Calu3 (cell line): ENCODE measurements around the gene RNF181. TPM values are rescaled to one million over a fixed set of nuclear protein-coding genes. Genes with fewer than 3 reads are reported as not detected.

Experiments
- BruUV-seq: library from RNA; stranded (reverse); fragments of 400-500 nt; replicated peaks from 2 replicates; lab custom pipeline; 2021; lab: Mats Ljungman, UMichigan
- CTCF ChIA-PET: fragments of 300-600 bp; sonication (Branson Sonifier 250); formaldehyde crosslinking; loops from one replicate; lab custom pipeline; 2022; ENCODE audit warnings: antibody characterized with exemption; lab: Charles Lee
- DNase-seq: peaks from one replicate; pipeline ENCODE4 v3.0.0; 2022
- H3K27ac Mint-ChIP-seq: one replicate; pipeline ENCODE4 v1.8.0; 2022; ENCODE audit warnings: mixed read lengths; ENCODE audit not compliant: unreplicated experiment
- H3K27me3 Mint-ChIP-seq: one replicate; pipeline ENCODE4 v1.8.0; 2022; ENCODE audit warnings: mixed read lengths; ENCODE audit not compliant: unreplicated experiment
- H3K36me3 Mint-ChIP-seq: one replicate; pipeline ENCODE4 v1.8.0; 2022; ENCODE audit warnings: mild to moderate bottlenecking, moderate library complexity, mixed read lengths; ENCODE audit not compliant: insufficient read depth, unreplicated experiment
- H3K4me1 Mint-ChIP-seq: one replicate; pipeline ENCODE4 v1.8.0; 2022; ENCODE audit warnings: mild to moderate bottlenecking, low read depth, mixed read lengths; ENCODE audit not compliant: unreplicated experiment
- H3K4me3 Mint-ChIP-seq: one replicate; pipeline ENCODE4 v1.8.0; 2022; ENCODE audit warnings: mild to moderate bottlenecking, low read depth, moderate library complexity, mixed read lengths; ENCODE audit not compliant: unreplicated experiment
- H3K9me3 Mint-ChIP-seq: one replicate; pipeline ENCODE4 v1.8.0; 2022; ENCODE audit warnings: low read depth, mixed read lengths; ENCODE audit not compliant: unreplicated experiment
- CTCF ChIP-seq: fragments of 200-600 bp; IDR thresholded peaks from one replicate; pipeline ENCODE4 v1.8.0; 2022; ENCODE audit warnings: antibody characterized with exemption; ENCODE audit not compliant: unreplicated experiment
- intact Hi-C: fragments of 100-400 bp; cut with micrococcal nuclease; formaldehyde crosslinking; loops from one replicate; pipeline ENCODE4 v1.10.0; 2022; ENCODE audit not compliant: unreplicated experiment
- total RNA-seq: library from RNA; stranded (reverse); gene quantifications from 2 replicates; pipeline ENCODE4 v1.2.3, GENCODE V29; 2022

The RNF181 gene
- total RNA-seq, 1 experiment from 2014 or later: 101 TPM

- Mint-ChIP-seq H3K4me1 (peaks cover 18% of the 10 kb centered on the region), H3K27ac (no peak overlapping the region), H3K27me3 (no peaks in the 10 kb centered on the region), H3K36me3 (peaks cover 31% of the 10 kb centered on the region), H3K4me3 (no peak overlapping the region), H3K9me3 (no peaks in the 10 kb centered on the region)
- intact Hi-C loops: no loop called here
- CTCF ChIA-PET: interaction anchor here (0.9 kb wide), 1 partner anchor 8 kb away, joined by 4 read pairs; no protein-coding TSS in a partner anchor
- no peak for TF ChIP-seq CTCF
- DNase-seq: no peak
- BruUV-seq: no TSS peak
Measured at GRCh38 chr2:85593023-85593422, 2.5 kb upstream of the RNF181 start.

GRCh38 chr2:85594715-85595300, 737 bp upstream of the RNF181 start:
- no peak for TF ChIP-seq CTCF
- CTCF ChIA-PET: interaction anchor here (0.6 to 2.7 kb wide), 9 partner anchors 7 to 568 kb away, joined by 3 to 11 read pairs (median 4); partner anchors contain the start of gene VAMP8
- Mint-ChIP-seq H3K36me3 (peaks cover 36% of the 10 kb centered on the region), H3K27ac (peak overlapping the region; percentile 97), H3K4me1 (peaks cover 17% of the 10 kb centered on the region), H3K27me3 (no peaks in the 10 kb centered on the region), H3K9me3 (no peaks in the 10 kb centered on the region), H3K4me3 (peak overlapping the region; percentile 98)
- DNase-seq: no peak
- BruUV-seq: TSS peak; percentile 91
- intact Hi-C loops: no loop called here

GRCh38 chr2:85596026-85596333, 435 bp downstream of the RNF181 start:
- no TSS peak for BruUV-seq
- Mint-ChIP-seq H3K27ac (peak overlapping the region; percentile 97), H3K36me3 (peaks cover 47% of the 10 kb centered on the region), H3K9me3 (no peaks in the 10 kb centered on the region), H3K27me3 (no peaks in the 10 kb centered on the region), H3K4me1 (peaks cover 6% of the 10 kb centered on the region), H3K4me3 (peak overlapping the region; percentile 98)
- no peak for DNase-seq
- intact Hi-C loops: no loop called here
- TF ChIP-seq CTCF: no peak
- CTCF ChIA-PET: interaction anchor here (0.6 to 2.7 kb wide), 6 partner anchors 8 to 158 kb away, joined by 3 to 11 read pairs (median 4); partner anchors contain the start of gene VAMP8

- peaks cover 54% of the 10 kb centered on the region for H3K36me3 Mint-ChIP-seq
- peak overlapping the region; percentile 98 for H3K4me3 Mint-ChIP-seq
- no peaks in the 10 kb centered on the region for H3K9me3 Mint-ChIP-seq
- CTCF ChIA-PET: interaction anchor here (0.6 to 2.7 kb wide), 3 partner anchors 8 to 19 kb away, joined by 3 to 9 read pairs (median 6); partner anchors contain the start of gene VAMP8
- peak overlapping the region; percentile 97 for H3K27ac Mint-ChIP-seq
- no TSS peak for BruUV-seq
- no peaks in the 10 kb centered on the region for H3K27me3 Mint-ChIP-seq
- H3K4me1 Mint-ChIP-seq: no peaks in the 10 kb centered on the region
- TF ChIP-seq CTCF: no peak
- intact Hi-C loops: no loop called here
- no peak for DNase-seq
Measured at GRCh38 chr2:85596486-85597143, 1.1 kb downstream of the RNF181 start.
